HG03520 (cell line): ENCODE measurements around the gene CELSR1.
"Not testable (repeated sequence)": the region's sequence is repeated elsewhere in the genome, so short reads cannot be mapped to it uniquely, and the experiment has no call there.

Experiments used
- ATAC-seq: cut with Tn5 transposase; IDR thresholded peaks from one replicate; pipeline ENCODE4 v1.9.1; 2021; ENCODE audit warnings: mild to moderate bottlenecking, moderate library complexity; ENCODE audit not compliant: unreplicated experiment

The CELSR1 gene

DNA sequence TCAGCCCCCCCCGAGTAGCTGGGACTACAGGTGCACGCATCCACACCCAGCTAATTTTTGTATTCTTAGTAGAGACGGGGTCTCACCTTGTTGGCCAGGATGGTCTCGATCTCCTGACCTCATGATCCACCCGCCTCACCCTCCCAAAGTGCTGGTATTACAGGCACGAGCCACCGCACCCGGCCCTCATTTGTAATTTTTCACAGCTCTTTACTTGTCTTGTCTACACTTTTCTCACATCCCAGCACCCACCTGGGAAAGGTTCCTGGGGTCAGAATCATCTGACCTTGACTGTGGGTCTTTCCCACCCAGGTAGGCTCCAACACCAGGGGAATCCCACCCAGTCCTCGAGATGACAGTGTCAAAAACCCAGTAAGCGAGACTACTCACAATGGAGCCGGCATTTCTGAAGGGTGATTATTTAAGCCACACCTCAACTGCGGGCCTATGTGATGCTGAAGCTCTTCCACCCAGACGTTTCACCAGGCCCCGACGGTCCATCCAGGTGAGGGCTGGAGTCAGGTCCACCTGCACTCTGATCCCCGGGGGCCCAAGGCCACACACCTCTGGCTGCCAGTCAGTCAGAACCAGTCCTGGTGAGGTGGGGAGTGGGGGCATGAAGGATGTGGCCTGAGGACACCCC is 23.4 kb downstream of the CELSR1 start:
- no peak for ATAC-seq

GRCh38 chr22:46512683-46513082 is 24.7 kb downstream of the CELSR1 start:
- no peak for ATAC-seq

DNA sequence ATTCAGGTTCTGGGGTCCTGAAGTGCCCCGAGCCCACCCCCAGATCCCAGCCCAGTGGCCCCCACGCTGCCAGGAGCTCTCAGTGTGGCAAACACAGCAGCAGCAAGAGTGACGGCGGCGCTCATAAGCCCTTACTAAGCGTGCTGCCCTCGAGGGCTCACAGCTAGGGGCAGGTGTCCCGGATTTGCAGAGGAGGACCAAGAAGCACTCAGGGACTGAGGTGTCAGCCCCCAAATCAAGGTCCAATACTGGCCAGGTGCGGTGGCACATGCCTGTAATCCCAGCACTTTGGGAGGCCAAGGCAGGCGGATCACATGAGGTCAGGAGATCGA is 25.4 kb downstream of the CELSR1 start:
- ATAC-seq, result no peak

GRCh38 chr22:46511151-46512038 is 26.0 kb downstream of the CELSR1 start:
- ATAC-seq, result no peak

- ATAC-seq, result no peak
Observed at GRCh38 chr22:46509416-46510089, 27.9 kb downstream of the CELSR1 start.

DNA sequence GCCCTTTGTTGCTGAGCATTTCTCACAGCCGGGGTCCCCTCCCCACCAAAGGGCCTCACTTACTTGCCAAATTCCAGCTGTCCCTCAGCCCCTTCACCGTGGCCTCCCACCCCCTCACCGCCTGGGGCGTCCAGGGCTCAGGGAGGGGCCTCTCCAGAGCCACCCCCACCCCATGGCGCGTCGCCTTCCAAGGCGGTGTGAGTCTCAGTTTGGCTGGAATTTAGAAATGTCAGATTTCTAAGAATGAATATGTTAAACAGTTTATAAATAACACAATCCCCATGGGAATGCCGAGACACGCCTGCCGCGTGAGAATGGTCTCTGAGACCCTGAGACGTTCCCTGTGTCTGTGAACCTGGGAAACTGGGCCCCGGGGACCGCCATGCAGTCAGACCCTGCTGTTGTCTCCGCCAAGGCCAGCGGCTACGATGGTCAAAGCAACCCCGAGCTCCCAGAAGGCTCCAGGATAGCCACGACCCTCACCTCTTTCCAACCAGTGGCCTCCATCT is 28.9 kb downstream of the CELSR1 start:
- no peak for ATAC-seq

DNA sequence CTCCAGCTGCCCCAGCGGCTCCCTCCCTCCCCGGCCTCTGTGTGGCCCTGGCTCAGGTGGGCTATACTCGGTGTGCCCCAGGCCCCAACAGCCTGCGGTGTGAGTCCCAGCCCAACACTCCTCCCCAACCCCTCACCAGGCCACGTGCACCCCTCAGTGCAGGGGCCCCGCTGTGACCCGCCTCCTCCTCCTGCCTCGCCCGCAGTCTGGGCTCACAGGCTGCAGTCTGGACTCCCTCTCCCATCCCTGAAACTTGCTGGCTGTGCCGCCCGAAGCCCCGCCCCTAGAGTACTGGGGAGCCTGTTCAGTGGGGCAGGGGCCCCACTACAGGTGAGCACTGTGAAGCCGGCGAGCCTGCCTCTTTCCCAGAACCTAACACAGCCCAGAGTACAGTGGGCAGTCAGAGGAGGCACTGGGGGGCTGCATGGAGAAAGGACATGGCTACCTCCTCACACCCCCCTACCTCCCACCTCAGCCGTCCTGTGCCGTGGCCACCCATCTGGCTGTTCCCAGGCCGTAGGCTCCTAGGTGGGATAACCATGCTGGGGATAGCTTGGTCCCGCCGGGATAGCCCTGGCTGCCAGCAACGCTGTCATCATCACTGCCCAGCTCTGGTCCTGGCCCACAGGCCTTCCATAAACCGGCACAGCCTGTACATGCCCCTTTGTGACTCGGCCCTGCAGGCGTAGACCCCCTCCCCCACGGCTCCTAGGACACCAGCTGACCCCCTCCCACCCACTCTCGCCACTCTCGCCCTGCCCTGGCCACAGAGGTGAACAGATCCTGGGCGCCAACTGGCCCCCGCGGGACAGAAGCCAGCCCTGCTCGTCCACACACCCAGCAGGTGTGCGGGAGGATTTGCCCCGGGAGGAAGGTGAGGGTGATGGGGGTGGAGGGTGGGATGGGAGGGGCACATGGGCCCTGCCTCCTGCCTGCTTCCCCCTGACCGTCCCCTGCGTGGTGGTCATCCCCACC is 29.7 kb downstream of the CELSR1 start:
- ATAC-seq, result no peak

- ATAC-seq, result no peak
Observed at GRCh38 chr22:46504584-46504983, 32.8 kb downstream of the CELSR1 start.

DNA sequence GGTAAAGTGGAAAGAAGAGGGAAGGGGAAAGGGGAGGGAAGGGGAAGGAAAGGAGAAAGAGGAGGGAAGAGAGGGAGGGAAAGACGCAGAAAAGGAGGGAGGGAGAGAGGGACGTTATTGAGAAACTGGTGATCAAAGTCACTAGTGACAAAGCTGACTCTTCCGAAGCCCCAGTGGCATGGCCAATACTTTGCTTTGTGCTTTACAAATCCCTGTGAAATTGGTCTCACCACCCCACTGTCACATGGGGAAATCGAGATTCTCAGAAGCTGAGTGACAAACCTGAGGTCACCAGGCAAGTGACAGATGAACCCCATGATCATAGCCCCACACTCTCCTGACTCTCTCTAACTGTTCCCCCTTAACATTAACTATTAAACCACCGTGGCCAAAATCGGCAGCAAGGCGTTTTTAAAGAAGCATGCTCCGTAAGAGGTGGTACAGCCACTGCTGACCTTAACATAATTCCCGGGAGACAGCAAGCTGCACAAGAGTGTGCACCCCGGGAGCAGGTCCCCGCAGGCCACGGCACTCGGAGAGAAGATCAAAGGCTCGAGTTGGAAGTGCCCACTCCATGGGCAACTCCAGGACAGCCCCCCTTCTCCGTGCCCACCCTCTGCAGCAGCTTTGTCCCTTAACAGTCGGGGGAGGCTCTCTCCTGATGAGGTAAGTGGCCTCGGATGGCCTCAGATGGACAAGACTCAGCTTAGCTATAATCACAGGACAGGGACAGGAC is 34.8 kb downstream of the CELSR1 start:
- ATAC-seq, result no peak

DNA sequence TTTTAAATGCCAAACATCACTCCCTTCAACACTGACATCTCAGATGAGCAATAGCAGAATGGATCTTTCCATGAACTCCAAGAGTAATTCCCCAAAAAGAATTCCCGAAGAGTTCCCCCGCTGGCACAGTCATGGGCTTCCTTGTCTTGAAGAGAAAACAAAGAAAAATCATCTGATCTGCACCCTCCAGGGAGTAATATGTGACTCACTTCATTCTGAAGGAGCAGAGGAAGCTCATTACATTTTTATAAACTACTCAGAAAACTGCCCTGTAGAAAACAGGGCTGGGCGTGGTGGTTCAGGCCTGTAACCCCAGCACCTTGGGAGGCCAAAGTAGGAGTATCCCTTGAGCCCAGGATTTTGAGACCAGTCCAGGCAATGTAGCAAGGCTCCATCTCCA is 35.7 kb downstream of the CELSR1 start:
- no peak for ATAC-seq

DNA sequence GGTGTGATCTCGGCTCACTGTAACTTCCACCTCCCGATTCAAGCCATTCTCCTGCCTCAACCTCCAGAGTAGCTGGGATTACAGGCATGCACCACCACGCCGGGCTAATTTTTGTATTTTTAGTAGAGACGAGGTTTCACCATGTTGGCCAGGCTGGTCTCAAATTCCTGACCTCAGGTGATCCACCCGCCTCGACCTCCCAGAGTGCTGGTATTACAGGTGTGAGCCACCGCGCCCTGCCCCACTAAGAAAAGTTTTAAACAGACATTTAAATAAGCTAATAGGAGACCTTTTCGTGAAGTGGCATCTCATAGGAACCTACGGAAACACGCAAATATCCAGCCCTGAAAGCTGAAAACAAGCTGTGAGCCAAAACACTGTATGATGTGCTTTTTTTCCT is 36.2 kb downstream of the CELSR1 start:
- not testable (repeated sequence) for ATAC-seq

- no peak for ATAC-seq
Observed at GRCh38 chr22:46500201-46500600, 37.2 kb downstream of the CELSR1 start.

DNA sequence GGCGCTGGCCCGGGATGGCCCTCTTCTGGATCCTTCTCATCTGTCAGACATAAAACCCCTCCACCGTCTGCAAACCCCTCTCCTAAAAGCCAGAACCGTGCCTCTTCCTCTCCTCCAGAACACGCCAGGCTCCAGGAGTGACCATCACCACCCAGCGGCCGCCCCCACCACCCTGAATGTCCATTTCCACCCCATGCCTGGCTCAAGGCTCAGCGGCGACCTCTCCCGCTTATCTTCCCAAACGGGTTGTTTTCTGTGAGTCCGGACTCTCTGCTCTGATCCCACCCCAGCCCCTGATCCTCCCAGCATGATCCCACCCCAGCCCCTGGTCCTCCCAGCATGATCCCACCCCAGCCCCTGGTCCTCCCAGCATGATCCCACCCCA is 37.6 kb downstream of the CELSR1 start:
- ATAC-seq, result no peak

DNA sequence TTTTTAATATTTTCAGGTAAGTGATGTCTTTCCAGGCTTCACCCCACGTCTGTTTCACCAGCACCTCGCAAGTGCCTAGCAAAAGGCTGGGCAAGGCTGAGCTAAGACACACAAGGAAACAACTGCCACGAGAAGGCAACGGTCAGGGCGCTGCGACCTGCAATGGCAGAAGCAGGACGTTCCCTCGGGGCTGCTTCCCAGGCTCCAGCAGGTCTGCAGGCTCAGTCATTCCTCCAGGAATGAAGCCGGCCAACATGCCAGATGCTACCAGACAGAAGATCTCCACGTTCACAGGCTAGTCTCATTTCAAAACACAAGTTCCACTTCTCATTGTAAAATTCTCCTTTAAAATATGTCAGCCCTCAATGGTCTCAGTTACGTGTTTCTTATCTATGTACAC is 45.5 kb downstream of the CELSR1 start:
- no peak for ATAC-seq

GRCh38 chr22:46490538-46490937 is 46.9 kb downstream of the CELSR1 start:
- ATAC-seq, result no peak

DNA sequence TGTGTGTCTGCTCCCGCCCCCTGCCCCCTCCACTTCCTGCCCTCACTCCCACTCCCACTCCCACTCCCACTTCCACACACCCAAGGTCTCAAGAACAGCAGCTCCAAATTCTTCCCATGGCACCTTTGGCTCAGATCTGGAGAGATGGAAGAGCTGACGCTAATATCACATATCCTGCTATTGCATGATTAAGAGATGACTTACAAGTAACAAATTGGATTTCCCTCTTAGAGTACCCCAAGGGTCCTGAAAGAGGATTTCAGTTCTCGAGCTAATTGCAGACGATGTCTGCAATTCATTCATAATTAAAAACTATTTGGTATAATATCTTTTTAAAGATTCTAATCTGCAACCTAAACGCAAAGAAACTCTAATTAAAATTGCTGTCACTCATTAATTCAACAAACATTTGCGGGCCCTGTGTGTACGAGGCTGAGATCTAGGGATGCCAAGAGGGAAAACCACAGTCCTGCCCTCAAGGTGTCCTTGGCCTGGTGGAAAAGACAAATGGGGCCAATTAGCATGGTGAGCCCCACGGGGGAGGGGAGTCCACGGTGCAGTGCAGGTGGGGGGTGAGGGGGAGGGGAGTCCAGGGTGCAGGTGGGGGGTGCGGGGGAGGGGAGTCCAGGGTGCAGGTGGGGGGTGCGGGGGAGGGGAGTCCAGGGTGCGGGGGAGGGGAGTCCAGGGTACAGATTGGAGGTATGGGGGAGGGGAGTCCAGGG is 50.3 kb downstream of the CELSR1 start:
- ATAC-seq, result no peak

DNA sequence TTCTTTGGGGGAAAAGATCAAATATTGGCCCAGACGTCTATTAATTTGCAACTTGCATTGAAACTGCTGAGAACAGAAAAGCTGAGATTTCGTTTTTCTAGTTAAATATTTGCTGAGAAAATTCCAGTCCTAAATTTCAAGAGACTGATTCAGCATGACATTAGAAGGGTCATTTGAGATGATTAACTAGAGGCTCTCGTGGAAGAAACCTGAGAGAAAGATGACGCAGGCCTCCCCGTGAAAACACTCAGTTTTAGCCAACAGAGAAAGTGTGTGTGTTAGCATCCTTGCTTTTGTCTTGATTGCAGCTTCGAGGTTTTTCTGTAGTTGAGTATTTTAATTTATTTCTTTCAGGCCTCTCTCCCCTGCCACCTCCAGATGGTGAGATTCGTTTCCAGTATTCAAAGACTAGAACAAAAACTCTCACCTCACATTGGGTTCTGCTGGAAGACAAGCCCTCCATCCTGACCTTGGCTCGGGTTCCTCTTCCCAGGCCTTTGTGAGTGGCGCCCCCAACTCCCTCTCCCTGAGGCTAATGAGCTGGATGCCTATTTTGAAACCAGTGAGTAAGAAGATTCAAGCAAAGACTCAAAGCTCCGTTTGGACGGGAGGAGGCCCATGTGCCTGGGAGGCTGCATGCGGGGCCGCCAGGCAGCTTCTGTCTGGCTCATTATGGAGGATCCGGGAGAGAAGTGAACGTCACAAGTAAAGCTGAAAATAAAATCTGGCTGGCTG is 52.4 kb downstream of the CELSR1 start:
- ATAC-seq, result no peak

DNA sequence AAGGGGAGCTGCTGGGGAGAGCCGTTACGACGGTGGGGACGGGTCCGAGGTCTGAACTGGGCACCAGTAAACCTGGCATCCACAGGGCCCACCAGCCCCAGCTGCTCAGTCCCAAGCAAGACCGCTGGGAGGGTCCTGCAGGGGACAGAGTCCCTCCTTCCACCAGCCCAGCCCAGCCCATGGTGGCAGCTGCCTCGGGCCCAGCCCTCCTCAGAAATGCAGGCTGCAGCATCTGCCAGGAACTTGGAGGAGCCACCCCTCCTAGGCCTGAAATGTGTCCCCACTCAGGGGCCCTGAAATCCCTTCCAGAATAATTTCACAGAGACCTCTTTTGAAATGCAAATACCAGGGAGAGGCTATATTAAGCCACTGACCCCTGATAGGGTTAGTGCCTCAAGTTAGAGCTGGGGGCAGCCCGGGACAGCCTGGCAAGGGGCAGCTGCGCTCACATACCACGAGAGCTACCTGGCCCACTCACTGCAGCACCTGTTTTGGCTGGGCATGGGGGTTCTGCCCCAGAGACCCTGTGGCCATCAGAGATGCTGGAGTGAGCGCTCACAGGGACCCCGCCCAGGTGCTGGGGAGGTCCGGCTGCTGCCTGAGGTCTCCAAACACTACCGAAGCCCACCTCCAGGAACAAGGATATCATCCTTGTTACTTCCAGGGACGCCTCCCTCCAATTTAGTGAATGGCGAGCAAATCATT is 53.1 kb downstream of the CELSR1 start:
- no peak for ATAC-seq
